Brain pericyte (primary cell): ENCODE measurements around the gene PTH2R.

Experiments used
- DNase-seq: peaks from one replicate; pipeline ENCODE4 v3.0.0-alpha.2; 2012; ENCODE audit warnings: low read depth, low spot score

PTH2R gene

GRCh38 chr2:208542465-208543041, 136.0 kb downstream of the PTH2R start:
- DNase-seq: no peak
